Measurements from ENCODE around the gene PPIL1. TPM values are rescaled to one million over a fixed set of nuclear protein-coding genes. Genes with fewer than 3 reads are reported as not detected.
A peak's percentile ranks its signal among the peaks of the same experiment; 100 is the strongest.

Gene PPIL1
- total and polyA plus RNA-seq, 10 of the 15 experiments (the other 5 are each of a cell fraction or from before 2014, with no cell fraction given): 39.5 to 95.8 (median 70.5) TPM

GRCh38 chr6:36886950-36887618 lies 12.5 kb upstream of the PPIL1 start:
- CTCF ChIA-PET: interaction anchor here (4.1 to 6.8 kb wide), 2 partner anchors 131 to 132 kb away, joined by 18 to 118 read pairs; no protein-coding TSS in a partner anchor
- Histone ChIP-seq H3K36me3 (ENCODE audit: control insufficient read depth in 2 of 2, insufficient read depth in 2 of 2, low read length in 1 of 2) (no peaks in the 10 kb centered on the region), H3K4me2 (ENCODE audit: control insufficient read depth, insufficient read depth) (peak overlapping the region; percentile 70), H4K20me1 (ENCODE audit: control insufficient read depth, insufficient read depth) (no peaks in the 10 kb centered on the region), H2AFZ (ENCODE audit: control insufficient read depth, low read depth, low read length) (no peak overlapping the region), H3K4me3 (peak overlapping the region; percentile 99), H3K4me1 (ENCODE audit: control insufficient read depth, insufficient read depth, low read length) (no peaks in the 10 kb centered on the region), H3K27ac (ENCODE audit: control insufficient read depth, insufficient read depth) (no peak overlapping the region; the same call in 1 of the 2 replicates), H3K27me3 (replicated peaks in 1 of 2; ENCODE audit: control insufficient read depth in 2 of 2, insufficient read depth in 2 of 2, low read length in 1 of 2) (no peaks in the 10 kb centered on the region), H3K9me3 (replicated peaks; ENCODE audit: control insufficient read depth, insufficient read depth, low read length) (no peaks in the 10 kb centered on the region), H3K79me2 (ENCODE audit: control insufficient read depth, insufficient read depth, low read length) (peaks cover 14% of the 10 kb centered on the region), H3K9ac (ENCODE audit: control insufficient read depth, insufficient read depth, low read length) (peak overlapping the region; percentile 74; the same call in 1 of the 2 replicates)
- no peak for FAIRE-seq
- POLR2A ChIA-PET: interaction anchor here (0.6 to 1.4 kb wide), 3 partner anchors 8 to 116 kb away, joined by 3 to 4 read pairs (median 3); partner anchors contain the start of gene PPIL1
- DNase-seq (ENCODE audit: low read depth, low spot score): no peak
- ATAC-seq: no peak
- SMC1A ChIA-PET (ENCODE audit: uncharacterized antibody, unreplicated experiment): interaction anchor here (5.3 kb wide), 1 partner anchor 12 kb away, joined by 52 read pairs; the partner anchor contains the start of gene PPIL1
- BruUV-seq (replicated peaks): no TSS peak
- TF ChIP-seq, protein P1, sequence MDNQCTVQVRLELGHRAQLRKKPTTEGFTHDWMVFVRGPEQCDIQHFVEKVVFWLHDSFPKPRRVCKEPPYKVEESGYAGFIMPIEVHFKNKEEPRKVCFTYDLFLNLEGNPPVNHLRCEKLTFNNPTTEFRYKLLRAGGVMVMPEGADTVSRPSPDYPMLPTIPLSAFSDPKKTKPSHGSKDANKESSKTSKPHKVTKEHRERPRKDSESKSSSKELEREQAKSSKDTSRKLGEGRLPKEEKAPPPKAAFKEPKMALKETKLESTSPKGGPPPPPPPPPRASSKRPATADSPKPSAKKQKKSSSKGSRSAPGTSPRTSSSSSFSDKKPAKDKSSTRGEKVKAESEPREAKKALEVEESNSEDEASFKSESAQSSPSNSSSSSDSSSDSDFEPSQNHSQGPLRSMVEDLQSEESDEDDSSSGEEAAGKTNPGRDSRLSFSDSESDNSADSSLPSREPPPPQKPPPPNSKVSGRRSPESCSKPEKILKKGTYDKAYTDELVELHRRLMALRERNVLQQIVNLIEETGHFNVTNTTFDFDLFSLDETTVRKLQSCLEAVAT (IDR thresholded peaks at IDR 0.05): peak; percentile 71
- no peak for TF ChIP-seq ETV6 (conservative IDR thresholded peaks at IDR 0.05 in 1 of 2, IDR thresholded peaks at IDR 0.05 in 1 of 2; ENCODE audit: borderline replicate concordance in 1 of 2, low read depth in 1 of 2)
- WGBS (ENCODE audit: insufficient coverage, insufficient replicate concordance, low lambda C conversion rate, missing lambda C conversion rate): 82% methylated on average over 8 of the region's 10 CpGs
- RAD21 ChIA-PET (ENCODE audit: unreplicated experiment): no interaction called here
- intact Hi-C loops (cut with micrococcal nuclease; ENCODE audit: unreplicated experiment): loop anchor here (5.0 kb wide), 1 partner anchor 285 kb away; the partner anchor contains the start of gene PIM1
- in situ Hi-C loops (cut with MboI): loop anchor here (5.0 kb wide), 1 partner anchor 320 kb away; no protein-coding TSS in a partner anchor

Measured in GM12878 (cell line).